Body of pancreas (tissue), 4 donors: ENCODE data around the gene TNRC6C. TPM values are rescaled to one million over a fixed set of nuclear protein-coding genes. Genes with fewer than 3 reads are reported as not detected.
A peak's percentile ranks its signal among the peaks of the same experiment; 100 is the strongest.

Experiments used
- ATAC-seq: fragments of 150-250 bp; one replicate; pipeline ENCODE4 v1.9.1; 2016
- DNase-seq, 4 donors: peaks; one replicate each; pipeline ENCODE4 v3.0.0-alpha.2; 2019
- H3K27ac ChIP-seq, 4 donors: fragments of 200-600 bp; sonication (generic); 1 replicate in 3 of 4; 2 replicates in 1 of 4; pipeline versions ENCODE4 v1.5.1 to v1.6.1; 2016 to 2019; ENCODE audit warnings: mild to moderate bottlenecking in 1 of 4, mixed read lengths in 1 of 4, moderate library complexity in 1 of 4
- H3K27me3 ChIP-seq, 2 donors: fragments of 200-600 bp; sonication (generic); one replicate each; pipeline ENCODE4 v1.6.0; 2016; ENCODE audit warnings: mild to moderate bottlenecking in 1 of 2
- H3K36me3 ChIP-seq, 2 donors: fragments of 200-600 bp; sonication (generic); replicated peaks in 1 of 2; 2 replicates each; pipeline ENCODE4 v1.5.1; 2016; ENCODE audit warnings: low read depth in 2 of 2; ENCODE audit not compliant: insufficient read depth in 1 of 2
- H3K4me1 ChIP-seq: fragments of 200-600 bp; sonication (generic); one replicate; pipeline ENCODE4 v1.6.0; 2016
- H3K4me3 ChIP-seq, 2 donors: fragments of 200-600 bp; sonication (generic); 1 replicate in 1 of 2; 2 replicates in 1 of 2; pipeline ENCODE4 v1.5.1; 2016 to 2019
- H3K9me3 ChIP-seq, 3 donors: fragments of 200-600 bp; sonication (generic); 1 replicate in 2 of 3; 2 replicates in 1 of 3; pipeline ENCODE4 v1.5.1; 2016
- POLR2A ChIP-seq, 3 donors: fragments of 450-650 bp; IDR thresholded peaks; one replicate each; pipeline ENCODE4 v1.6.1; 2016; ENCODE audit warnings: antibody characterized with exemption in 3 of 3, mild to moderate bottlenecking in 2 of 3
- WGBS, 2 donors: methylation state at CpG; one replicate each; pipeline ENCODE4 v1.1.5; 2017; 5-methylcytosine and 5-hydroxymethylcytosine counted together
- intact Hi-C: fragments of 100-400 bp; cut with DNase I; formaldehyde crosslinking; loops from one replicate; pipeline ENCODE4 v1.15.1; 2023
- total RNA-seq, 2 donors: library from RNA; depleted of rRNA; stranded (reverse); fragments of >200 nt; gene quantifications; one replicate each; pipeline ENCODE4 v1.1.0, GENCODE V29; 2016
- TF ChIP-seq, protein P1 (sequence below), 7 experiments: fragments of 450-650 bp in 4 of 7; fragments of 200-600 bp in 3 of 7; sonication (generic) in 3 of 7; IDR thresholded peaks; one replicate each; pipeline ENCODE4 v1.5.1; 2016 to 2019; ENCODE audit warnings: antibody characterized with exemption in 7 of 7

The TNRC6C gene
- total RNA-seq, 2 donors from 2014 or later, result 4.9 to 13.5 TPM

DNA sequence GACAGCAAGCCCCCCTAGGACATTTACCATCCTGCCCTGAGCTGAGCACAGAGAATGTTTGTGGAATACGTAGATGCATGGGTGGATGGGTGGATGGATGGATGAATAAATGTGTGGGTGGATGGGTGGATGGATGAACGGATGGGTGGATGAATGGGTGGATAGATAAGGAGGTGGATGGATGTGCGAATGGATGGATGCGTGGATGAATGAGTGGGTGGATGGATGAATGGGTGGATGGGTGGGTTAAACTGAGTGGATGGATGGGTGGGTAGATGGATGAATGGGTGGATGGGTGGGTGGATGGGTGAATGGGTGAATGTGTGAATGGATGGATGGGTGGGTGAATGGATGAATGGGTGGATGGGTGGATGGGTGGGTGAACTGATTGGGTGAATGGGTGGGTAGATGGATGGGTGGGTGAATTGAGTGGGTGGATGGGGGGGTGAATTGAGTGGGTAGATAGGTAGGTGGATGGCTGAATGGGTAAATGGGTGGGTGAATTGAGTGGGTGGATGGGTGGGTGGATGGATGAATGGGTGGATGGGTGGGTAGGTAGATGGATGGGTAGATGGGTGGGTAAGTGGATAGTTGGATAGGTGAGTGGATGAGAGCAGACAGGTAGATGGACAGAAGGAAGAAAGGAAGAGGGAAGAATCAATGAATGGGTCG, 164.9 kb downstream of the TNRC6C start:
- Histone ChIP-seq H3K27me3 (no peaks in the 10 kb centered on the region), H3K4me3 (no peak overlapping the region), H3K36me3 (peaks cover 0 to 5% of the 10 kb centered on the region in 2 donors), H3K27ac (no peak overlapping the region), H3K4me1 (peaks cover 22% of the 10 kb centered on the region), H3K9me3 (no peaks in the 10 kb centered on the region)
- DNase-seq (no peak), ATAC-seq (no peak)
- no peak for TF ChIP-seq POLR2A (IDR thresholded peaks at IDR 0.05)
- TF ChIP-seq, protein P1, sequence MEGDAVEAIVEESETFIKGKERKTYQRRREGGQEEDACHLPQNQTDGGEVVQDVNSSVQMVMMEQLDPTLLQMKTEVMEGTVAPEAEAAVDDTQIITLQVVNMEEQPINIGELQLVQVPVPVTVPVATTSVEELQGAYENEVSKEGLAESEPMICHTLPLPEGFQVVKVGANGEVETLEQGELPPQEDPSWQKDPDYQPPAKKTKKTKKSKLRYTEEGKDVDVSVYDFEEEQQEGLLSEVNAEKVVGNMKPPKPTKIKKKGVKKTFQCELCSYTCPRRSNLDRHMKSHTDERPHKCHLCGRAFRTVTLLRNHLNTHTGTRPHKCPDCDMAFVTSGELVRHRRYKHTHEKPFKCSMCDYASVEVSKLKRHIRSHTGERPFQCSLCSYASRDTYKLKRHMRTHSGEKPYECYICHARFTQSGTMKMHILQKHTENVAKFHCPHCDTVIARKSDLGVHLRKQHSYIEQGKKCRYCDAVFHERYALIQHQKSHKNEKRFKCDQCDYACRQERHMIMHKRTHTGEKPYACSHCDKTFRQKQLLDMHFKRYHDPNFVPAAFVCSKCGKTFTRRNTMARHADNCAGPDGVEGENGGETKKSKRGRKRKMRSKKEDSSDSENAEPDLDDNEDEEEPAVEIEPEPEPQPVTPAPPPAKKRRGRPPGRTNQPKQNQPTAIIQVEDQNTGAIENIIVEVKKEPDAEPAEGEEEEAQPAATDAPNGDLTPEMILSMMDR (IDR thresholded peaks at IDR 0.05), result no peak
- intact Hi-C loops, result no loop called here
- 93 to 94% methylated on average over 5 of the region's 5 CpGs for WGBS, 2 donors

DNA sequence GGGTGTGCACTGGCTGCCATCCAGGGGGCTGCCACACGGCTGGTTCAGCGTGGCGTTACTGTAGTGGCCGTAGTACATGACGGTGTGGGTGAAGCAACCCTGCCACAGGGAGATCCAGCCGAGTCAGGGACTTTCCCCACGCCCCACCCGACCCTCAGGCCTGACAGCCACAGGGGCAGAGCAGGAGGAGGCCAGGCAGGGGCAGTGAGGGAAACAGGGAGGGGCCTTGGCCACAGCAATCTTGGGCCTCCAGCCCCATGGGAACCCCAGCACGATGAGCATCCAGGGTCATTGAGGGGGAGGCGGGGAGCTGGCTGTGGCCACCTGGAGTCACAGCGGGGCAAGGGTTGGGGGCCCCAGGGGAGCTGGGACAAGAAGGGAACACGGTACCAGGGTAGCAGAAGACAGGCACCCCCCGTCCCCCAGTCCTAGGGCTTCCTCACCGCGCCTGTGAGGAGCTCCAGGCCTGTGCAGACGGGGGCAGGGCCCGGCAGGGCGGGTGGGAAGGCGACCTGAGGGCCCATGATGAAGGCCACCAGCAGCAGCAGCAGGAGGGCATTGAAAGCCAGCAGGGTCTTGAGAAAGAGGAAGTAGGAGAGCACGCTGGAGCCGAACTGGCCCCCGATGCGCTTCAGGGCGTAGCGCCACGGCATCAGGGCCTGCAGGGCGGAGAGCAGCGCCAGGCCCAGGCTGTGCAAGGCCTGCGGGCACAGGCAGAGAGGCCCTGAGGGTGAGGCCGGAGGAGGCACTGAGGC, 165.8 kb downstream of the TNRC6C start:
- intact Hi-C loops, result no loop called here
- no peak for DNase-seq
- Histone ChIP-seq H3K4me3 (no peak overlapping the region), H3K36me3 (peaks cover 0 to 5% of the 10 kb centered on the region in 2 donors), H3K27me3 (no peaks in the 10 kb centered on the region), H3K4me1 (peaks cover 27% of the 10 kb centered on the region), H3K9me3 (no peaks in the 10 kb centered on the region), H3K27ac (no peak overlapping the region)
- no peak for TF ChIP-seq POLR2A (IDR thresholded peaks at IDR 0.05)
- TF ChIP-seq, protein P1 (IDR thresholded peaks at IDR 0.05), result no peak
- no peak for ATAC-seq
- WGBS, 2 donors, result 85 to 89% methylated on average over 5 to 30 of the region's 30 CpGs

DNA sequence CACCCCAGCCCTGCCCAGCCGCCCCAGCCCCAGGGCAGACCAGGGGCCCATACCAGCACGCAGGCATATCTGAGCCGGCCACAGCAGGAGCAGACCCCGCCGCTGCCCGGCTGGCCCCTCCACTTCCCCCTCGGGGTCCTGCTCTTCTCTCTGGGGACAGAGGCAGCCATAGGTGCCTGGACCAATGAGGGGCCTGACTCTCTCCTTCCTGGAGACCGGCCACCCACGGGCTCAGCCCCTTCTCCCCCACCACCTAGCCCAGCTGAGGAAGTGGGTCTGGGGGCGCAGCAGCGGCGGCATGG, 166.3 kb downstream of the TNRC6C start:
- Histone ChIP-seq H3K9me3 (no peaks in the 10 kb centered on the region), H3K27me3 (no peaks in the 10 kb centered on the region), H3K36me3 (peaks cover 0 to 5% of the 10 kb centered on the region in 2 donors), H3K27ac (no peak overlapping the region), H3K4me3 (no peak overlapping the region), H3K4me1 (peaks cover 32% of the 10 kb centered on the region)
- DNase-seq, result no peak
- WGBS, 2 donors, result 79 to 80% methylated on average over 5 to 12 of the region's 12 CpGs
- no peak for ATAC-seq
- intact Hi-C loops, result no loop called here
- TF ChIP-seq POLR2A (IDR thresholded peaks at IDR 0.05), result no peak
- TF ChIP-seq, protein P1 (IDR thresholded peaks at IDR 0.05), result no peak

DNA sequence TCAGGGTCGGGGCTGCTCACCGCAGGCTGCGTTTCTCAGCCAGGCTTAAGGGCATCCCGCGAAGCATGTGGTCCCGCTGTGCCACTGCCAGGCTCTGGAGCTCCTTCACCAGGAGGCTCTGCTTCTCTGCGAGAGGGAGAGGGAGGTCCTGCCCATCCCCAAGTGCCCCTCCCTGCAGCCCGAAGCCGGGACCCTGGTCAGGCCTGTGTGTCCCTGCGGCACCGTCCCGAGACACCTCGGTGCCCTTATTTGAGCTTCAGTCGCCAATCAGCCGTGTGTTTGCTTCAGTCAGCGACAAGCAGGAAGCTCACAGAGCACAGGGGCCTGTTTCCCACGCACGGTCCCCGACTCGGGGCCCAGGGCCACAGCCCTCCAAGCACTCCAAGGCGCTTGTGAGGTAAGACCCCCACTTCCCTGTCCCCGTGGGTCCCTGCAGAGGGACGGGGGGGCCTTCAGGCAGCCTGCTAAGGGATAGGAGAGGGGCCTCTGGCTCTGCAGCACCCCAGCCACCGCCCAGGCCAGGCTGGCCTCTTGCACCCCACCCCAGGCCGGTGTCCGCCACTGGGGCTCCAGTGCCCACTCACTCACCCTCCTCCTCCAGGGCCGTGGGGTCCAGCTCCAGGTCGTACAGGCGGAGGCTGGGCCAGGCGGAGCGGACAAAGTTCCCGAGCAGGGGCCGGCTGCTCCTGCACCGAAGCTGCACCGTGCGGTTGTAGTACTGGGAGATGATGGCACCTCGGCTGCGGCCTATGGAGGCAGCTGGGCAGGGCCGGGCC, 166.8 kb downstream of the TNRC6C start:
- intact Hi-C loops, result no loop called here
- TF ChIP-seq, protein P1 (IDR thresholded peaks at IDR 0.05), result no peak
- TF ChIP-seq POLR2A (IDR thresholded peaks at IDR 0.05), result no peak

More for the DNA sequence above, 166.8 kb downstream of the TNRC6C start:
- peaks cover 0 to 5% of the 10 kb centered on the region in 2 donors for H3K36me3 ChIP-seq
- ATAC-seq, result no peak
- H3K9me3 ChIP-seq, result no peaks in the 10 kb centered on the region
- DNase-seq, result peak in 1 of 4 donors; percentile 11
- peaks cover 34% of the 10 kb centered on the region for H3K4me1 ChIP-seq
- 79 to 95% methylated on average over 10 to 31 of the region's 39 CpGs for WGBS, 2 donors
- H3K4me3 ChIP-seq, result no peak overlapping the region
- H3K27ac ChIP-seq, result no peak overlapping the region
- no peaks in the 10 kb centered on the region for H3K27me3 ChIP-seq
